A673 (cell line): ENCODE data around the gene PPFIA2.

Experiments used
- CTCF ChIP-seq: fragments of 300-800, 200-600 bp; sonication (generic); conservative IDR thresholded peaks from 2 replicates; pipeline ENCODE4 v1.5.1; 2017; ENCODE audit warnings: low read depth, mild to moderate bottlenecking, antibody characterized with exemption, low read length, moderate library complexity, mixed read lengths
- EZH2 ChIP-seq: fragments of 200-600 bp; sonication (generic); IDR thresholded peaks from 2 replicates; pipeline ENCODE4 v1.6.1; 2017; ENCODE audit warnings: borderline replicate concordance, low read depth, mild to moderate bottlenecking, mixed read lengths, antibody characterized with exemption, low read length; ENCODE audit not compliant: poor library complexity, severe bottlenecking

- no peak for TF ChIP-seq EZH2
- TF ChIP-seq CTCF = no peak
Observed at GRCh38 chr12:81465191-81465590, 294.0 kb downstream of the PPFIA2 start.
